GM23338 (cell line): ENCODE measurements around the gene CXXC5. TPM values are rescaled to one million over a fixed set of nuclear protein-coding genes. Genes with fewer than 3 reads are reported as not detected.
"Not testable (repeated sequence)": the region's sequence is repeated elsewhere in the genome, so short reads cannot be mapped to it uniquely, and the experiment has no call there.

Experiments used
- ATAC-seq: fragments of 200-7000 bp; cut with Tn5 transposase; 3 replicates; pipeline ENCODE4 v1.9.1; 2020
- DNase-seq: peaks from one replicate; pipeline ENCODE4 v3.0.0-alpha.2; 2015; ENCODE audit warnings: low spot score
- H2AFZ ChIP-seq: fragments of 200-600 bp; sonication (generic); 2 replicates; pipeline ENCODE4 v1.8.0; 2016; ENCODE audit warnings: antibody characterized with exemption, mild to moderate bottlenecking, moderate library complexity
- H3F3A ChIP-seq: fragments of 200-600 bp; sonication (generic); replicated peaks from 2 replicates; pipeline ENCODE4 v1.8.0; 2017; ENCODE audit warnings: antibody characterized with exemption, mixed run types, low read depth
- H3K27ac ChIP-seq: fragments of 200-600 bp; sonication (generic); 2 replicates; pipeline ENCODE4 v1.6.1; 2016; ENCODE audit warnings: low read depth
- H3K27me3 ChIP-seq: fragments of 200-600 bp; sonication (generic); 2 replicates; pipeline ENCODE4 v1.8.0; 2016; ENCODE audit warnings: mild to moderate bottlenecking, mixed run types, moderate library complexity; ENCODE audit not compliant: insufficient read depth
- H3K36me3 ChIP-seq: fragments of 200-600 bp; sonication (generic); 2 replicates; pipeline ENCODE4 v1.8.0; 2016; ENCODE audit warnings: mild to moderate bottlenecking; ENCODE audit not compliant: insufficient read depth
- H3K4me1 ChIP-seq: fragments of 200-600 bp; sonication (generic); 2 replicates; pipeline ENCODE4 v1.8.0; 2016; ENCODE audit warnings: mild to moderate bottlenecking, moderate library complexity; ENCODE audit not compliant: insufficient read depth
- H3K4me2 ChIP-seq: fragments of 200-600 bp; sonication (generic); 2 replicates; pipeline ENCODE4 v1.7.1; 2017; ENCODE audit warnings: mixed run types
- H3K4me3 ChIP-seq: fragments of 200-600 bp; sonication (generic); 2 replicates; pipeline ENCODE4 v1.6.1; 2016; ENCODE audit warnings: mixed run types
- H3K79me2 ChIP-seq: fragments of 200-600 bp; sonication (generic); replicated peaks from 2 replicates; pipeline ENCODE4 v1.8.0; 2017; ENCODE audit warnings: mild to moderate bottlenecking; ENCODE audit not compliant: insufficient read depth
- H3K9me2 ChIP-seq: fragments of 200-600 bp; sonication (generic); 2 replicates; pipeline ENCODE4 v1.8.0; 2017; ENCODE audit not compliant: insufficient read depth
- H4K20me1 ChIP-seq: fragments of 200-600 bp; sonication (generic); replicated peaks from 2 replicates; pipeline ENCODE4 v1.8.0; 2017; ENCODE audit warnings: mild to moderate bottlenecking; ENCODE audit not compliant: insufficient read depth
- H3K27ac Mint-ChIP-seq: 2 replicates; pipeline ENCODE4 v1.8.0; 2020; ENCODE audit warnings: inconsistent platforms, mild to moderate bottlenecking, moderate library complexity, mixed read lengths
- H3K27me3 Mint-ChIP-seq: 3 replicates; pipeline ENCODE4 v1.8.0; 2022; ENCODE audit warnings: low read depth, mild to moderate bottlenecking, moderate library complexity, mixed read lengths, inconsistent platforms; ENCODE audit not compliant: insufficient read depth, poor library complexity
- H3K36me3 Mint-ChIP-seq: 3 replicates; pipeline ENCODE4 v1.8.0; 2021; ENCODE audit warnings: low read depth, mild to moderate bottlenecking, inconsistent platforms, moderate library complexity, mixed read lengths
- H3K4me1 Mint-ChIP-seq: 3 replicates; pipeline ENCODE4 v1.8.0; 2020; ENCODE audit warnings: mild to moderate bottlenecking, inconsistent platforms, mixed read lengths
- H3K4me3 Mint-ChIP-seq: 3 replicates; pipeline ENCODE4 v1.8.0; 2021; ENCODE audit warnings: moderate library complexity, mild to moderate bottlenecking, inconsistent platforms, mixed read lengths
- H3K9me3 Mint-ChIP-seq: 3 replicates; pipeline ENCODE4 v1.8.0; 2020; ENCODE audit warnings: moderate library complexity, mild to moderate bottlenecking, inconsistent platforms, mixed read lengths
- JUNB ChIP-seq: IDR thresholded peaks from one replicate; pipeline ENCODE4 v1.6.1; 2016; ENCODE audit warnings: antibody characterized with exemption; ENCODE audit not compliant: unreplicated experiment
- NANOG ChIP-seq: IDR thresholded peaks from 2 replicates; pipeline ENCODE4 v1.6.1; 2016; ENCODE audit warnings: antibody characterized with exemption, borderline replicate concordance
- POLR2AphosphoS5 ChIP-seq: IDR thresholded peaks from 2 replicates; pipeline ENCODE4 v1.6.1; 2016; ENCODE audit warnings: antibody characterized with exemption, low read depth
- STAT1 ChIP-seq: IDR thresholded peaks from one replicate; pipeline ENCODE4 v1.6.1; 2016; ENCODE audit warnings: antibody characterized with exemption; ENCODE audit not compliant: unreplicated experiment
- polyA plus RNA-seq: library from polyadenylated mRNA; unstranded; fragments of >200 nt; fragmentation: Nextera tagmentation; extraction: Ambion mirVana; gene quantifications from 2 replicates; pipeline ENCODE4 v1.2.1, GENCODE V29; 2016
- total RNA-seq: library from RNA; depleted of rRNA; stranded (reverse); fragments of >200 nt; shearing (Covaris generic); gene quantifications from 2 replicates; pipeline ENCODE4 v1.2.3, GENCODE V29; 2014
- TF ChIP-seq, protein P1 (sequence below): IDR thresholded peaks from 2 replicates; pipeline ENCODE4 v1.6.1; 2016; ENCODE audit warnings: antibody characterized with exemption
- TF ChIP-seq, protein P2 (sequence below): fragments of 250-450 bp; sonication (Bioruptor Pico); IDR thresholded peaks from 2 replicates; pipeline ENCODE4 v1.5.0; 2020; ENCODE audit warnings: mild to moderate bottlenecking, moderate library complexity
- TF ChIP-seq, protein P3 (sequence below): IDR thresholded peaks from one replicate; pipeline ENCODE4 v1.6.1; 2018; ENCODE audit warnings: antibody characterized with exemption; ENCODE audit not compliant: unreplicated experiment

The CXXC5 gene
- total and polyA plus RNA-seq, 2 experiments from 2014 or later: 63.3 to 111 TPM

DNA sequence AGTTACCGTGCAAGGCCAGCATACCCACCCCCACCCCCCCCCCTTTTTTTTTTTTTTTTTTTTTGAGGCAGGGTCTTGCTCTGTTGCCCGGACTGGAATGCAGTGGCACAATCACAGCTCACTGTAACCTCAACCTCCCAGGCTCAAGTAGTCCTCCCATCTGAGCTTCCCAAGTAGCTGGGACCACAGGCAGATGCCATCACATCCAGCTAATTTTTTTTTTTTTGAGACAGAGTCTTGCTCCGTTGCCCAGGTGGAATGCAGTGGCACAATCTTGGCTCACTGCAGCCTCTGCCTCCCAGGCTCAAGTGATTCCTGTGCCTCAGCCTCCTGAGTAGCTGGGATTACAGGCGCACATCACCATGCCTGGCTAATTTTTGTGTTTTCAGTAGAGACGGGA, 22.8 kb upstream of the CXXC5 start:
- H3F3A ChIP-seq: peaks cover 25% of the 10 kb centered on the region
- H3K4me1 ChIP-seq, H3K4me1 Mint-ChIP-seq, H3K27me3 ChIP-seq, H3K79me2 ChIP-seq, DNase-seq, H3K9me3 Mint-ChIP-seq, H3K4me2 ChIP-seq, H2AFZ ChIP-seq, H3K27ac Mint-ChIP-seq, H3K4me3 ChIP-seq, H3K27me3 Mint-ChIP-seq, H3K4me3 Mint-ChIP-seq, ATAC-seq, H3K9me2 ChIP-seq, H3K27ac ChIP-seq: not testable (repeated sequence)
- H4K20me1 ChIP-seq: peaks cover 13% of the 10 kb centered on the region
- H3K36me3 Mint-ChIP-seq: peaks cover 71% of the 10 kb centered on the region
- H3K36me3 ChIP-seq: peaks cover 43% of the 10 kb centered on the region

DNA sequence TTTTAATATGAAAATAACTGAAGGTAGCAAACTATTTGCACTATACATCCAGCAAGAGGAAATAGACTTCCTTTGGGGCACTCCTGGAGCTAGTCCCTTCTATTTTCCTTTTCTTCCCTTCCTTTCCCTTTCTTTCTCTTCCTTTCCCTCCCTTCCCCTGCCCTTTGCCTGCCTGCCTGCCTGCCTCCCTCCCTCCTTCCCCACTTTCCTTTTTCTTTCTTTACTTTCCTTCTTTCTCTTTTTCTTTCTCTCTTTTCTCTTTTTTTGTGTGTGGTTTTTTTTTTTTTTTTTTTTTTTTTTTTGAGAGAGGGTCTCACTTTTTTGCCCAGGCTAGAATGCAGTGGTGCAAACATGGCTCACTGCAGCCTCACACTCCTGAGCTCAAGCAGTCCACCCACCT, 17.3 kb upstream of the CXXC5 start:
- peaks cover 19% of the 10 kb centered on the region for H3K4me1 ChIP-seq
- H3K79me2 ChIP-seq: no peaks in the 10 kb centered on the region; the same call in 1 of the 2 replicates
- Mint-ChIP-seq H3K27me3 (peaks cover 23% of the 10 kb centered on the region), H3K36me3 (peaks cover 29% of the 10 kb centered on the region), H3K4me1 (peaks cover 20% of the 10 kb centered on the region), H3K27ac (no peak overlapping the region), H3K9me3 (no peaks in the 10 kb centered on the region), H3K4me3 (no peak overlapping the region)
- H3K4me2 ChIP-seq: no peak overlapping the region
- H4K20me1 ChIP-seq: peaks cover 15% of the 10 kb centered on the region
- ATAC-seq: no peak
- H3K36me3 ChIP-seq: peaks cover 19% of the 10 kb centered on the region
- H3K9me2 ChIP-seq: no peaks in the 10 kb centered on the region
- no peak overlapping the region for H2AFZ ChIP-seq
- no peak for DNase-seq
- TF ChIP-seq STAT1 (no peak), JUNB (no peak), POLR2AphosphoS5 (no peak), NANOG (no peak)
- TF ChIP-seq, protein P1, sequence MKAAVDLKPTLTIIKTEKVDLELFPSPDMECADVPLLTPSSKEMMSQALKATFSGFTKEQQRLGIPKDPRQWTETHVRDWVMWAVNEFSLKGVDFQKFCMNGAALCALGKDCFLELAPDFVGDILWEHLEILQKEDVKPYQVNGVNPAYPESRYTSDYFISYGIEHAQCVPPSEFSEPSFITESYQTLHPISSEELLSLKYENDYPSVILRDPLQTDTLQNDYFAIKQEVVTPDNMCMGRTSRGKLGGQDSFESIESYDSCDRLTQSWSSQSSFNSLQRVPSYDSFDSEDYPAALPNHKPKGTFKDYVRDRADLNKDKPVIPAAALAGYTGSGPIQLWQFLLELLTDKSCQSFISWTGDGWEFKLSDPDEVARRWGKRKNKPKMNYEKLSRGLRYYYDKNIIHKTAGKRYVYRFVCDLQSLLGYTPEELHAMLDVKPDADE: no peak
- TF ChIP-seq, protein P2, sequence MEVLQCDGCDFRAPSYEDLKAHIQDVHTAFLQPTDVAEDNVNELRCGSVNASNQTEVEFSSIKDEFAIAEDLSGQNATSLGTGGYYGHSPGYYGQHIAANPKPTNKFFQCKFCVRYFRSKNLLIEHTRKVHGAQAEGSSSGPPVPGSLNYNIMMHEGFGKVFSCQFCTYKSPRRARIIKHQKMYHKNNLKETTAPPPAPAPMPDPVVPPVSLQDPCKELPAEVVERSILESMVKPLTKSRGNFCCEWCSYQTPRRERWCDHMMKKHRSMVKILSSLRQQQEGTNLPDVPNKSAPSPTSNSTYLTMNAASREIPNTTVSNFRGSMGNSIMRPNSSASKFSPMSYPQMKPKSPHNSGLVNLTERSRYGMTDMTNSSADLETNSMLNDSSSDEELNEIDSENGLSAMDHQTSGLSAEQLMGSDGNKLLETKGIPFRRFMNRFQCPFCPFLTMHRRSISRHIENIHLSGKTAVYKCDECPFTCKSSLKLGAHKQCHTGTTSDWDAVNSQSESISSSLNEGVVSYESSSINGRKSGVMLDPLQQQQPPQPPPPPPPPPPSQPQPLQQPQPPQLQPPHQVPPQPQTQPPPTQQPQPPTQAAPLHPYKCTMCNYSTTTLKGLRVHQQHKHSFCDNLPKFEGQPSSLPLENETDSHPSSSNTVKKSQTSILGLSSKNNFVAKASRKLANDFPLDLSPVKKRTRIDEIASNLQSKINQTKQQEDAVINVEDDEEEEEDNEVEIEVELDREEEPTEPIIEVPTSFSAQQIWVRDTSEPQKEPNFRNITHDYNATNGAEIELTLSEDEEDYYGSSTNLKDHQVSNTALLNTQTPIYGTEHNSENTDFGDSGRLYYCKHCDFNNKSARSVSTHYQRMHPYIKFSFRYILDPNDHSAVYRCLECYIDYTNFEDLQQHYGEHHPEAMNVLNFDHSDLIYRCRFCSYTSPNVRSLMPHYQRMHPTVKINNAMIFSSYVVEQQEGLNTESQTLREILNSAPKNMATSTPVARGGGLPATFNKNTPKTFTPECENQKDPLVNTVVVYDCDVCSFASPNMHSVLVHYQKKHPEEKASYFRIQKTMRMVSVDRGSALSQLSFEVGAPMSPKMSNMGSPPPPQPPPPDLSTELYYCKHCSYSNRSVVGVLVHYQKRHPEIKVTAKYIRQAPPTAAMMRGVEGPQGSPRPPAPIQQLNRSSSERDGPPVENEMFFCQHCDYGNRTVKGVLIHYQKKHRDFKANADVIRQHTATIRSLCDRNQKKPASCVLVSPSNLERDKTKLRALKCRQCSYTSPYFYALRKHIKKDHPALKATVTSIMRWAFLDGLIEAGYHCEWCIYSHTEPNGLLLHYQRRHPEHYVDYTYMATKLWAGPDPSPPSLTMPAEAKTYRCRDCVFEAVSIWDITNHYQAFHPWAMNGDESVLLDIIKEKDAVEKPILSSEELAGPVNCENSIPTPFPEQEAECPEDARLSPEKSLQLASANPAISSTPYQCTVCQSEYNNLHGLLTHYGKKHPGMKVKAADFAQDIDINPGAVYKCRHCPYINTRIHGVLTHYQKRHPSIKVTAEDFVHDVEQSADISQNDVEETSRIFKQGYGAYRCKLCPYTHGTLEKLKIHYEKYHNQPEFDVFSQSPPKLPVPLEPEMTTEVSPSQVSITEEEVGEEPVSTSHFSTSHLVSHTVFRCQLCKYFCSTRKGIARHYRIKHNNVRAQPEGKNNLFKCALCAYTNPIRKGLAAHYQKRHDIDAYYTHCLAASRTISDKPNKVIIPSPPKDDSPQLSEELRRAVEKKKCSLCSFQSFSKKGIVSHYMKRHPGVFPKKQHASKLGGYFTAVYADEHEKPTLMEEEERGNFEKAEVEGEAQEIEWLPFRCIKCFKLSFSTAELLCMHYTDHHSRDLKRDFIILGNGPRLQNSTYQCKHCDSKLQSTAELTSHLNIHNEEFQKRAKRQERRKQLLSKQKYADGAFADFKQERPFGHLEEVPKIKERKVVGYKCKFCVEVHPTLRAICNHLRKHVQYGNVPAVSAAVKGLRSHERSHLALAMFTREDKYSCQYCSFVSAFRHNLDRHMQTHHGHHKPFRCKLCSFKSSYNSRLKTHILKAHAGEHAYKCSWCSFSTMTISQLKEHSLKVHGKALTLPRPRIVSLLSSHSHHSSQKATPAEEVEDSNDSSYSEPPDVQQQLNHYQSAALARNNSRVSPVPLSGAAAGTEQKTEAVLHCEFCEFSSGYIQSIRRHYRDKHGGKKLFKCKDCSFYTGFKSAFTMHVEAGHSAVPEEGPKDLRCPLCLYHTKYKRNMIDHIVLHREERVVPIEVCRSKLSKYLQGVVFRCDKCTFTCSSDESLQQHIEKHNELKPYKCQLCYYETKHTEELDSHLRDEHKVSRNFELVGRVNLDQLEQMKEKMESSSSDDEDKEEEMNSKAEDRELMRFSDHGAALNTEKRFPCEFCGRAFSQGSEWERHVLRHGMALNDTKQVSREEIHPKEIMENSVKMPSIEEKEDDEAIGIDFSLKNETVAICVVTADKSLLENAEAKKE: no peak
- TF ChIP-seq, protein P3, sequence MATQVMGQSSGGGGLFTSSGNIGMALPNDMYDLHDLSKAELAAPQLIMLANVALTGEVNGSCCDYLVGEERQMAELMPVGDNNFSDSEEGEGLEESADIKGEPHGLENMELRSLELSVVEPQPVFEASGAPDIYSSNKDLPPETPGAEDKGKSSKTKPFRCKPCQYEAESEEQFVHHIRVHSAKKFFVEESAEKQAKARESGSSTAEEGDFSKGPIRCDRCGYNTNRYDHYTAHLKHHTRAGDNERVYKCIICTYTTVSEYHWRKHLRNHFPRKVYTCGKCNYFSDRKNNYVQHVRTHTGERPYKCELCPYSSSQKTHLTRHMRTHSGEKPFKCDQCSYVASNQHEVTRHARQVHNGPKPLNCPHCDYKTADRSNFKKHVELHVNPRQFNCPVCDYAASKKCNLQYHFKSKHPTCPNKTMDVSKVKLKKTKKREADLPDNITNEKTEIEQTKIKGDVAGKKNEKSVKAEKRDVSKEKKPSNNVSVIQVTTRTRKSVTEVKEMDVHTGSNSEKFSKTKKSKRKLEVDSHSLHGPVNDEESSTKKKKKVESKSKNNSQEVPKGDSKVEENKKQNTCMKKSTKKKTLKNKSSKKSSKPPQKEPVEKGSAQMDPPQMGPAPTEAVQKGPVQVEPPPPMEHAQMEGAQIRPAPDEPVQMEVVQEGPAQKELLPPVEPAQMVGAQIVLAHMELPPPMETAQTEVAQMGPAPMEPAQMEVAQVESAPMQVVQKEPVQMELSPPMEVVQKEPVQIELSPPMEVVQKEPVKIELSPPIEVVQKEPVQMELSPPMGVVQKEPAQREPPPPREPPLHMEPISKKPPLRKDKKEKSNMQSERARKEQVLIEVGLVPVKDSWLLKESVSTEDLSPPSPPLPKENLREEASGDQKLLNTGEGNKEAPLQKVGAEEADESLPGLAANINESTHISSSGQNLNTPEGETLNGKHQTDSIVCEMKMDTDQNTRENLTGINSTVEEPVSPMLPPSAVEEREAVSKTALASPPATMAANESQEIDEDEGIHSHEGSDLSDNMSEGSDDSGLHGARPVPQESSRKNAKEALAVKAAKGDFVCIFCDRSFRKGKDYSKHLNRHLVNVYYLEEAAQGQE: no peak
- peaks cover 52% of the 10 kb centered on the region for H3F3A ChIP-seq
- H3K27me3 ChIP-seq: no peaks in the 10 kb centered on the region
- no peak overlapping the region for H3K4me3 ChIP-seq
- H3K27ac ChIP-seq: 0 out of 2 replicates have a peak overlapping the region, but pooled peaks have one; percentile 14
